ENCODE data around the gene PANX2.

Gene PANX2

GRCh38 chr22:50215297-50216054 is 44.9 kb downstream of the PANX2 start:
- DNase-seq (ENCODE audit: low spot score): no peak

DNA sequence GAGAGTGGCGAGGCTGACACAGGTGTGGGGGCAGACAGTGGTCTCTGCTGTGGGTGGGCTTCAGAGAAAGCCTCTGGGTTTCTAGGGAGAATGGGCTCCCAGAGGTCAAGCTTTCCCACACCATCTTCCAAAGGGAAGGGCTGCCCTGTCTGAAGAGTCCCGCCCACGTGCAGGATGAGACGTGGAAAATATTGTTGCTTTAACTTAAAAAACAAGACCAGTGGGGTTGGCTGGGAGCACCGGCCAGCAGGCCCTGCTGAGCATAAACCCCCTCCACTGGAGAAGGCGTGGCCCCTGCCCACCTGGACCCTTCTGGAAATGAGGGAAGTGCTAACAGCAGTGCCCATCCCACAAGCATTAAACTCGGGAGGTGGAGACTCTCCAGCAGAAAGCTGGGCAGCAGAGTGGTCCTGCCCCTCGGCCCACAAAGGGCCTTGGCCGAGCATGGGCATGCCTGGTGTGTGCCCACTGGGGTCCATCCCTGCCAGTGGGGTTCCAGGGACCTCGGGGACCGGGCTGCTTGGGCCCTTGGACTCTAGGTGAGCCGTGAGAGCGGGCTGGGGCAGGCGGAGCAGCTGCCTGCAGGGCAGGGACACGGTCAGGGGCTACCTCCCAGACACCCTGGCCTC is 45.6 kb downstream of the PANX2 start:
- DNase-seq (ENCODE audit: low spot score): no peak

- no peak for DNase-seq (ENCODE audit: low spot score)
Measured at GRCh38 chr22:50216684-50217520, 46.4 kb downstream of the PANX2 start.

DNA sequence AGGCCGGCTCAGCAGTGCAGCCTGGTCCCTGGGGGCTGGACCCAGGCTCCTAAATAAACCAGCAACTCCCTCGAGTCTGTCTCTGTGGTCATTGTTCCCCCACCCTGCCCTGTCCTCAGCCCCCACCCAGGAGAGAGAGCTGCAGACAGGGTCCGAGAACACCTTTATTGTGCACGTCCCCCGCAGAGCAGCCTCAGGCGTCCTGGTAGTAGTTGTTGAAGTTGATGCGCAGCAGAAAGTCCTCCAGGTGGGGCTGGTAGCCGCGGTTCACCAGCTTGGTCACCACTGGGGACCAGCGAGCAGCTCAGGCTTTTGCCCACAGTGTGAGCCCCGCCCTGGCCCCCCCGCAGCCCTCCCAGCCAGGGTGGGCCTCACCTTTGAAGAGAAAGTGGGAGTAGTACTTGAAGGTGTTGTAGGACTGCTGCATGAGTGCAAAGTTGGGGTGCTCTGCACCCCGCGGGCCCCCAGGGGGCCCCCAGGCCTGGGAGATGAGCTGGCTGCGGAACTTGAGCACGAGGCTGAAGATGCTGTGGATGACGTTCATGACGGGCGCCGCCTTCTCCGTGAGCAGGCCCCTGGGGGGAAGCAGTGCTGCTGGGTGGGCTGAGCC is 47.1 kb downstream of the PANX2 start:
- no peak for DNase-seq (ENCODE audit: low spot score)

DNA sequence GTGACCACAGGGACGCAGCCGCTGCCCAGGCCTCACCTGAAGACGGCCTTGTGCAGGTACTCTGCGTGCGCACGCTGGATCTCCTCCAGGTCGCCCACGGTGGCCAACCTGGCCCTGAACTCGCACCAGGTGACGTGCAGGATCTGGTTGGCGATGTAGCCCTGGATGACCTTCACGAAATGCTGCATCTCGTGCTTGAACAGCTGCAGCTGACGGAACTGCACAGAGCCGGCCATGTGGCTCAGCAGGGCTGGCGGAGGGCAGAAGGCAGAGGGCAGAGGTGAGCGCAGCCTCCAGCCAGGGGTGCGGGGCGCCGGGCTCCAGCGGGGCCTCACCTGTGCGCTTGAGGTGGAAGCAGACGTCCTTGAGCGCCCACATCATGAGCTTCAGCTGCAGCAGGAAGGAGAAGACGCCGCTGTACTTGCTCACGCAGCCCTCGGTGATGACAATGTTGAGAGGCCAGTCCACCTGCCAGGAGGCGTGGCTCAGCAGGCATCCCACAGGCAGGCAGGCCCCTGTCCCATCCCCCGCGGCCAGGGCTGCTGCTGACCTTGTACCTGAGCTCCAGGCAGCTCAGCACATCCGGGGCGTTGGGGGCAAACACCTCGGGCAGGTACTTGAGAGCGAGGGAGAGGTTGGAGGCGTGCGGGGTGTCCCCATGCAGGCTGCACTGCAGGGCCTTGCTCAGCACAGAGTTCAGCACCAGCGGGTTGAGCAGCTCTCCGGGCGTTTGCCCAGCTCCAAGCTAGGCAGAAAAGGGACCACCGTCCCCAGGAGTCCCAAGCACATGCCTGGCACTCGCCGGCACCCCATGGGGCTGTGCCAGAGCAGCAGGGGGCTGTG is 47.8 kb downstream of the PANX2 start:
- DNase-seq (ENCODE audit: low spot score): no peak

- peak; percentile 26 for DNase-seq (ENCODE audit: low spot score)
Measured at GRCh38 chr22:50218996-50219727, 48.6 kb downstream of the PANX2 start.

DNA sequence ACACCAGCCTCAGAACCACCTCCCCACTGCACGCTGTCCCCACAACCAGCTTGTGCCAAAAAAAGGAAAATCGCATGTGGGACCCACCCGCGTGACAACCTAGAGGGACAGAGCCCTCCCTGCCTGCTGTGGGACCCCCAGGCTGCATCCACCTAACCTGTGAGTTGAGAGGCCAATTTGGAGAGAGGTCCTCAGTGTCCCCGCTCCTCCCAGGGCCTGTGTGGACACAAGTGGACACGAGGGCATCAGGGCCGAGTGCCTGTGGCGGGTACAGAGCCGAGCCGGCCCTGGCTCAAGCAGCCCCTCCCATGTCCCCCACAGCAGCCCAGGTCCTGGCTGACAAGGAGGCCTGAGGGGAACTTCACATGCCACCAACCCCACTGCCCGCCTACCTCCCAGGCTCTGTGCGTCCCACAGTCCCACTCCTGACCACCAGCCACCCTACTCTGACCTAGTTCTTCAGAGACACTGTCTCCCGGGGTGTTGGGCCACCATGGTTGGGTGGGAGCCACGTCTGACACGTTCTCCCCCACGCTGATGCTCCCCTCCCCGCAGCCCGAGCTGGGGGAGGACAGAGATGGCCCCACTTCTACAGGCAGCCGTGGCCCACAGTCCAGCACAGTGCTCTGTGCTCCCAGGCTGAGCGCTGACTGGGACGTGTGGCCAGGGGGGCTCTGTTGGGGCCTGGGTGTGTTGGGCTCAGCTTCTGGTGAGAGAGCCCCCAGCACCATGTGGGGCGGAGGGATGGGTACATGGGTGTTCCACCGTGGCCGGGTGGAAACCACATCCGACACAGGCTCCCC is 49.5 kb downstream of the PANX2 start:
- DNase-seq (ENCODE audit: low spot score): no peak

DNA sequence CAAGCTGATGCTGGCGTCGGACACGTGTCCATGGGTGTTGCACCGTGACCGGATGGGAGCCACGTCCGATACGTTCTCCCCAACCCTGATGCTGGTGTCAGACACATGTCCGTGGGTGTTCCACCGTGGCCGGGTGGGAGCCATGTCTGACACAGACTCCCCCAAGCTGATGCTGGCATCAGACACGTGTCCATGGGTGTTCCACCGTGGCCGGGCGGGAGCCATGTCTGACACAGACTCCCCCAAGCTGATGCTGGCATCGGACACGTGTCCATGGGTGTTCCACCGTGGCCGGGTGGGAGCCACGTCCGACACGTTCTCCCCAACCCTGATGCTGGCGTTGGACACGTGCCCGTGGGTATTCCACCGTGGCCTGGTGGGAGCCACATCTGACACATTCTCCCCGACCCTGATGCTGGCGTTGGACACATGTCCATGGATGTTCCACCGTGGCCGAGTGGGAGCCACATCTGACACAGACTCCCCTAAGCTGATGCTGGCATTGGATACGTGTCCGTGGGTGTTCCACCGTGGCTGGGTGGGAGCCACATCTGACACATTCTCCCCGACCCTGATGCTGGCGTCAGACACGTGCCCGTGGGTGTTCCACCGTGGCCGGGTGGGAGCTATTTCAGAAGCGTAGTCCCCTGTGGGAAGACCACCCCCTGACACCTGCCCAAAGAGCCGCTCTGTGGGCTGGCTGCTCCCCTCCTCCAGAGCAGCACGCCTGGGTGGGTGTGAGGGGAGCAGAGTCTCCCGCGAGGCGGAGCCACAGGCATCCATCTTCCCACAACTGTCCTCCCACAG is 50.3 kb downstream of the PANX2 start:
- DNase-seq (ENCODE audit: low spot score): no peak

DNA sequence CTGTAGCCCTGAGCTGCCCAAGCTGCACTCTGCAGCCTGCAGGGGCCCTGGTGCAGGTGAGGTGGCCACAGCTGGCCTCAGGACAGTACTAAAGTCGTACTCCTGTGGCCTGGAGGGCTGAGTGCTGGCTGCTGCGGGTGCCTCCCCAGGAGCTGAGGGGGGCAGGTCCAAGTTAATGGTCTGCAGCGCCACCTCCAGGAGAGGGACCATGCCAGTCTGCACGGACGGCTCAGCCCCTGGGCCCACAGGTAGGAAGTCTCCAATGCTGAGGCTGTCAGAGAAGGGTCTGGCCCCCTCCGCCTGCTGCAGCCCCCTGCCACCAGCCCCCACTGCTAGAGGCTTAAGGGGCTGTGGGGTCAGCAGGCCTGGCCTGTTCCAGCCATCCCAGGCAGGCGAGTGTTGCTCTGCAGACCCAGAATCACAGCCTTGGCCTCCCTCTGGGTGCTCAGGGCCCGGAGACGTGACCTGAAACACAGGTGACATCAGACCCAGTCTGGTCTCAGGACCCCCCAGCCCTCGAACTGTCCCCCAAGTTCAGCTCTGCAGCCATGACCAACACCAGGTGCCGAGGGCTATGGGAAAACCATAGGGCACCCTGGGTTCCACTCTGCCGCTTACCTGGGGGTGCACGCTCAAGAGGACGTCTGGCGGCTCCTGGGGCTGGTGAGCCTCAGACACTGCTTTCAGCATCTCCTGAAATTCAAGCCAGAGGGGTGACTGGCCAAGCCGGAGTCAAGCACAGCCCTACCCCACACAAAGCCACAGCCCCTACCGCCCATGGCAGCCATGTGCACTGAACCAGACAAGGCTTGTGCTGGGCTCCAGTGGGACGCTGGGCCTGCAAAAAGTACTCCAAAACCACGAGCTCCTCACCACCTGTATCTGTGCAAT is 51.1 kb downstream of the PANX2 start:
- DNase-seq (ENCODE audit: low spot score): no peak

DNA sequence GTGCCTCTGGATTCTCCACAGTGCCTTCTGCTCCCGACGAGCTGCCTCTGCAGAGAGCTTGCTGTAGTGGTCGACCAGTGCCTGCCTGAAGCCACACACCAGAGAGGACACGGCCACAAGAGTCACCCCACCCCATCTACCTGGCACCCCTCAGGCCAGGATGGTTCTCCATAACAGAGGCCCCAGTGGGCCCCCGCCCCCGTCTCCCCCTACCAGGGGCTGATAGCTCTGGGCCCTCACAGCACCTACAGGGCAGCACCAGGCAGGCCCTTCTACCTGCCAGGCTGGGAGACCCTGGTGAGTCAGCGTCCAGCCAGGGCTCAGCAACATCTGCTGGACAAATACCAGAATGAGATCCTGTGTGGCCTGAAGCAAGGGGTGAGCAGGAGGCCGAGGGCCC is 52.0 kb downstream of the PANX2 start:
- DNase-seq (ENCODE audit: low spot score): no peak

- DNase-seq (ENCODE audit: low spot score): no peak
Measured at GRCh38 chr22:50224071-50224470, 53.5 kb downstream of the PANX2 start.

DNA sequence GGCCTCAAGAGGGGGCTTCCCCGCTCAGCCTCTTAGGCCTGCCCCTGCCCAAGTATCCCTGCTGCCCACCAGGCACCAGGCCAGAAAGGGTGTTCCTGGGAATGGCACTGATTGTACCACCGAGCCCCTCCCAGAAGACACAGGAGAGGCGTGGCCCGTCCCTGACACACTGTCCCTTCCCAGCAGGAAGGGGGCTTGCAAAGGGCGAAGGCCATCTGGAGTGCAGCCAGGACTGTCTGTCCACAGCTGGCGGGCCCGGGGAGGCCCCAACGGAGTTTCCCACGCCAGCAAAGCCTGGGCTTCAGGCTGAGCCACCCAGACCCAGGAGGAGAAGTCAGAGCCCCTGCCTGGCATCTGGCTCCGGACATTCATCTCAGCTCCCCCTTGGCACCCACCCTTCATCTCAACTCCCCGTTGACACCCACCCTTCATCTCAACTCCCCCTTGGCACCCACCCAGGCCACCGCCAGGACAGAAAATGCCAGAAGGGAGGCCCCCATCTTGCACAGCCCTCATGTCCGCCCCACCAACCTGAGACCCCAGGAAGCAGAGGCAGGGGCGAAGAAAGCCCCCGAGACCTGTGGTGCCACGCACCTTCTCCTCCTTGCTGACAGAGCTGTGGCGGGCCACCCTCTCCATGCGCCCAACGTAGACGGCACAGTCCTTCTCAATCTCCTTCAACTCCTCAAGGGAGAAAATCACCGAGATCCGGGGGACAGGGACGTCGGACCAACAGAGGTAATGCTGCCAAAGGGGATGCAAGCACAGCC is 54.9 kb downstream of the PANX2 start:
- DNase-seq (ENCODE audit: low spot score): no peak

DNA sequence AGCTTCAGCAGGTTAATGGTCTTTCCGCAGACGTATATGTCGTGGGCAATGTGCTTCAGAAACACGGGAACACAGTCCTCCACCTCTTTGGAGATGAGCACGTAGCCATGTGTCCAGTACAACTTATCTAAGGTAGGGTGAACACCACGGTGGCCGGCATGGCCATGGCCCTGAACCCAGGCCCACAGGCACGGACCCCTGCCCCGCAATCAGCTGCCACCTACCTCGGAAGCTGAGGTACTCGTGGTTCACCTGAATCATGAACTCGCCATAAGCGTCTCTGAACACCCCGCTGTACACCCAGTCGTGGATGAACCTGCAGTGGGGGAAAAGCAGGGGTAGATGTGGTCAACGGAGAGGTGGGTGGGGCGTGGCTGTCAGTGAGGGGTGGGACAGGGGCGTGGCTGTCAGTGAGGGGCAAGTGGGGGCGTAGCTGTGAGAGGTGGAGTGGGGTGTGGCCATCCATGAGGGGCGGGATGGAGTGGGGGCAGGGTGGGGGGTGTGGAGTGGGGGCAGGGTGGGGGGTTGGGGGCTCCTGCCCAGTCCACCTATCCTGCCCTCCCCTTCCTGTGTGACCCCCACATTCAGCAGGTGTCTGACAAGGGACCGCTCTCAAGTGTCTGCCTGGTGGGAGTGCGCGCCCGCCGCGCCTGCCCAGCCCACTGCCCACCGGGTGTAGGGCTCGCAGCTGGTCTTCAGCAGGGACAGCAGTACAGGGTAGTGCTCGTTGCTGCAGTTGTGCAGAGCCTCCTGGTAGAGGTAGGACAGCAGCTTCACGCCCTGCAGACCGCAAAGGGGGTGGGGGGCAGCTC is 55.7 kb downstream of the PANX2 start:
- DNase-seq (ENCODE audit: low spot score): no peak

DNA sequence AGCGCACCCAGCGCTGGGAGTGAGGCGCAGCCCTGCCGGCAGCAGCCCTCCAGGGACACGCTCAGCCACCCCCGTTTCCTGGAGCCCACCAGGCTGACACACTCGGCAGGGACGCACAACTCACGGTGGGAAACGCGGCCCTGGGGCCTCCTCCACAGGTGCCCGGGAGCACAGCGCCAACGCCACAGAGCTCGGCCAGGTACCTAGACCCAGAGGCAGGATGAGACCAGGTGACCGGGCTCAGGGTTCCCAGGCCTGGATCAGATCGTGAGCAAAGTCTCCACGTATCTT is 56.3 kb downstream of the PANX2 start:
- DNase-seq (ENCODE audit: low spot score): no peak

DNA sequence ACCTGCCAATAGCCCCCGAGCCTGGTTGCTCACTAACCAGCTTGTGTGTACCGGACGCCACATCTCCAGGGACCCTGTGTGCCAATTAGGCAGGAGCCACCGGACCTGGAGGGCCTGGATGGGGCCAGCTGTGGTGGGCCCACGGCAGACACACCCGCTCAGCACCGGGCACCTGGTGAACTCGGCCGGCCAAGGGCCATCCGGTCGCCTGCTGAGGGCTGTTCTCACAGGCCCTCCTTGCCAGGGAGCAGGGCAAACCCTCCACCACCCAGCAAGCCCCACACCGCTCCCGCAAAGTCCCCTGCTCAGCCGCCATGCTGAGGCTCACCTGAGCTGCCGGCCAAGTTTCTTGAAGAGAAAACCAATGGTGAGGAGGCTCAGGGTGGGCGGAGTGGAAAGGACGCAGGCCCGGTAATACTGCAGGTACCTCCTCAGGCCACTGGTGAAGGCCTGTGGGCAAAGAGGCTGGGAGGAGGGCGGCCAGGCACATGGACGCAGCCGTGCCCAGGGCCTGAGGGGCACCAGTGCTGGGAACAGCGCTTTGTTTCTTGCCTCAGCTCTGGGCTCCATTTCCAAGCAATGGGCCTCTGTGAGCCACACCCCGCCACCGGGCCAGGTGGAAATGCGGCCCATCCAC is 57.2 kb downstream of the PANX2 start:
- DNase-seq (ENCODE audit: low spot score): no peak

DNA sequence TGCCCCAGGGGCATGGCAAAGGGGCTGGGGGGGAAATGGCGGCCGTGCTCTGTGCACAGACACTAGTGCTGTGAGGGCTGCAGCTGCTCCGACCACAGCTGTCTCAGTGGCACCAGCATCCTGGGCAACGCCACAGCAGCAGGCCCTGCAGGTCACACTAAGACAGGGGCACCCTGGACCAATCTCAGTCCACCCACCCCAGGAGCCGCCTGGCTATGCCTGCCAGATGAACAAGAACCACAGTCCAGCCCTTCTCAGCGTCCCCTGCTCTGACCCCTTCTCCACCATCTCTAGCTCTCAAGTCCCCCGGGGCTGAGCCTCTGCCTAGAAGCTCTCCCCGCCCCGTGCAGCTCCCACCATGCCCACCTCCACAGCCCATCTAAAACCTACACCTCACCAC is 57.8 kb downstream of the PANX2 start:
- no peak for DNase-seq (ENCODE audit: low spot score)

Data from LoVo (cell line).